Natural killer cell (primary cell): ENCODE data around the gene SNRNP27. TPM values are rescaled to one million over a fixed set of nuclear protein-coding genes. Genes with fewer than 3 reads are reported as not detected.

Experiments
- ATAC-seq, 3 donors: fragments of 150-1000 bp in 2 of 3; fragments of 200-7000 bp in 1 of 3; cut with Tn5 transposase; 1 replicate in 1 of 3; 2 replicates in 2 of 3; pipeline ENCODE4 v1.10.0; 2021; ENCODE audit warnings: mild to moderate bottlenecking in 2 of 3, moderate library complexity in 2 of 3
- DNase-seq, 2 donors: peaks; one replicate each; pipeline versions ENCODE4 v3.0.0 to v3.0.0-alpha.2; 2013 to 2021; ENCODE audit warnings: mixed read lengths in 1 of 2
- H3K27ac ChIP-seq: one replicate; pipeline ENCODE4 v1.5.1; 2013; ENCODE audit warnings: mild to moderate bottlenecking, low read length
- H3K27me3 ChIP-seq: one replicate; pipeline ENCODE4 v1.6.1; 2013; ENCODE audit warnings: low read length; ENCODE audit not compliant: control insufficient read depth, insufficient read depth
- H3K36me3 ChIP-seq: one replicate; pipeline ENCODE4 v1.6.1; 2013; ENCODE audit warnings: low read length; ENCODE audit not compliant: control insufficient read depth, insufficient read depth
- H3K4me1 ChIP-seq: one replicate; pipeline ENCODE4 v1.6.1; 2013; ENCODE audit warnings: low read length; ENCODE audit not compliant: control insufficient read depth, insufficient read depth
- H3K4me3 ChIP-seq: one replicate; pipeline ENCODE4 v1.5.1; 2013; ENCODE audit warnings: low read length
- H3K9me3 ChIP-seq: one replicate; pipeline ENCODE4 v1.6.1; 2013; ENCODE audit warnings: low read length; ENCODE audit not compliant: control insufficient read depth, insufficient read depth
- H3K27ac Mint-ChIP-seq, 2 donors: one replicate each; pipeline ENCODE4 v1.8.0; 2022; ENCODE audit warnings: mild to moderate bottlenecking in 2 of 2, mixed read lengths in 2 of 2, moderate library complexity in 1 of 2
- H3K27me3 Mint-ChIP-seq, 2 donors: one replicate each; pipeline ENCODE4 v1.8.0; 2022; ENCODE audit warnings: low read depth in 2 of 2, mixed read lengths in 2 of 2
- H3K36me3 Mint-ChIP-seq: one replicate; pipeline ENCODE4 v1.8.0; 2022; ENCODE audit warnings: mixed read lengths
- H3K4me1 Mint-ChIP-seq, 2 donors: one replicate each; pipeline ENCODE4 v1.8.0; 2022; ENCODE audit warnings: mixed read lengths in 2 of 2
- H3K4me3 Mint-ChIP-seq: one replicate; pipeline ENCODE4 v1.8.0; 2022; ENCODE audit warnings: mild to moderate bottlenecking, moderate library complexity, mixed read lengths
- H3K9me3 Mint-ChIP-seq, 2 donors: one replicate each; pipeline ENCODE4 v1.8.0; 2022; ENCODE audit warnings: mixed read lengths in 2 of 2
- CTCF ChIP-seq: fragments of 200-600 bp; IDR thresholded peaks from one replicate; pipeline ENCODE4 v1.8.0; 2022; ENCODE audit warnings: antibody characterized with exemption
- WGBS: methylation state at CpG from one replicate; pipeline ENCODE4 v1.1.7; 2013; ENCODE audit warnings: missing lambda C conversion rate; ENCODE audit not compliant: insufficient coverage; 5-methylcytosine and 5-hydroxymethylcytosine counted together
- intact Hi-C: fragments of 100-400 bp; cut with micrococcal nuclease; formaldehyde crosslinking; loops from one replicate; pipeline ENCODE4 v1.14.2; 2022
- total RNA-seq, 4 donors: library from RNA; stranded (reverse); fragments of 120-200 nt in 1 of 4; gene quantifications; one replicate each; pipeline versions ENCODE4 v1.2.3 to v1.2.4, GENCODE V29; 2013 to 2022

The SNRNP27 gene
- total RNA-seq, 3 donors from 2014 or later (not counting 1 experiment from before 2014, with no cell fraction given): 53.2 to 61.5 (median 58.2) TPM

- peaks cover 8% of the 10 kb centered on the region for H3K36me3 Mint-ChIP-seq
- peaks cover 39% of the 10 kb centered on the region for H3K36me3 ChIP-seq
- no peak overlapping the region for H3K4me3 Mint-ChIP-seq
- H3K4me3 ChIP-seq: no peak overlapping the region
- ATAC-seq: no peak
- no peaks in the 10 kb centered on the region for H3K9me3 ChIP-seq
- H3K9me3 Mint-ChIP-seq: no peaks in the 10 kb centered on the region
- DNase-seq: no peak
- H3K4me1 ChIP-seq: peaks cover 13% of the 10 kb centered on the region
- WGBS: 13% methylated on average over 3 of the region's 3 CpGs
- H3K27ac ChIP-seq: peak overlapping the region; percentile 11
- intact Hi-C loops: no loop called here
- no peak for TF ChIP-seq CTCF
- H3K4me1 Mint-ChIP-seq: peaks cover 26 to 41% of the 10 kb centered on the region in 2 donors
- peak overlapping the region; percentile 66 to 79 for H3K27ac Mint-ChIP-seq
- H3K27me3 Mint-ChIP-seq: no peaks in the 10 kb centered on the region
- no peaks in the 10 kb centered on the region for H3K27me3 ChIP-seq
Observed at GRCh38 chr2:69918401-69918800, 24.6 kb downstream of the SNRNP27 start.

DNA sequence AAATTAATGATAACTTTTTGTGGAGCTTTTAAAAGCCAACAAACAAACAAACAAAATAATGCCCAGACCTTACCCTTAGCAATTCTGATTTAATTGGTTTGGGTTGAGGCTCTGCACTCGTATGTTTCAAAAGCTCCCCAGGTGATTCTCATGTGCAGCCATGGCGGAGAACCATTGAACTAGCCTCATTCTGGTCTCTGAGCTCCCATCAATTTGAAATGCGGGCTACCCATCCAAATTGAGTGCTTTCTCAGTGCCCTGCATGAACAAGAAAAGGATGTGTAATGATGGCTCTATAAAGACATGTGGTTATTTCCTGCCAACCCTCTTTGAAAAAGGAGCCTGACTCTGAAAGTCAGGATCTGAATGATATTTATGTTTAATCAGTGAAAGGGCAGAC is 29.4 kb downstream of the SNRNP27 start:
- Histone ChIP-seq H3K4me1 (no peaks in the 10 kb centered on the region), H3K36me3 (peaks cover 48% of the 10 kb centered on the region), H3K9me3 (no peaks in the 10 kb centered on the region), H3K27me3 (no peaks in the 10 kb centered on the region), H3K27ac (no peak overlapping the region), H3K4me3 (no peak overlapping the region)
- intact Hi-C loops: no loop called here
- ATAC-seq: no peak
- no peaks in the 10 kb centered on the region for H3K9me3 Mint-ChIP-seq
- no peaks in the 10 kb centered on the region for H3K36me3 Mint-ChIP-seq
- WGBS: 97% methylated on average over 3 of the region's 3 CpGs
- peaks cover 25 to 54% of the 10 kb centered on the region in 2 donors for H3K4me1 Mint-ChIP-seq
- H3K4me3 Mint-ChIP-seq: no peak overlapping the region
- TF ChIP-seq CTCF: no peak
- no peaks in the 10 kb centered on the region for H3K27me3 Mint-ChIP-seq
- H3K27ac Mint-ChIP-seq: no peak overlapping the region
- no peak for DNase-seq

GRCh38 chr2:69926849-69927515 is 33.2 kb downstream of the SNRNP27 start:
- peak in 1 of 3 donors; percentile 70 for ATAC-seq
- WGBS: 61% methylated on average over 3 of the region's 3 CpGs
- Mint-ChIP-seq H3K27me3 (no peaks in the 10 kb centered on the region), H3K4me1 (peaks cover 49 to 67% of the 10 kb centered on the region in 2 donors), H3K9me3 (no peaks in the 10 kb centered on the region), H3K4me3 (no peak overlapping the region), H3K36me3 (no peaks in the 10 kb centered on the region), H3K27ac (no peak overlapping the region)
- no peak for TF ChIP-seq CTCF
- Histone ChIP-seq H3K27ac (no peak overlapping the region), H3K4me3 (no peak overlapping the region), H3K27me3 (no peaks in the 10 kb centered on the region), H3K36me3 (peaks cover 27% of the 10 kb centered on the region), H3K4me1 (peaks cover 4% of the 10 kb centered on the region), H3K9me3 (no peaks in the 10 kb centered on the region)
- DNase-seq: no peak
- intact Hi-C loops: no loop called here
